Prostate gland (tissue), 2 donors: ENCODE measurements around the gene SGSM1.

Experiments used
- CTCF ChIP-seq, 4 experiments: fragments of 200-600 bp in 2 of 4; fragments of 450-650 bp in 2 of 4; sonication (generic) in 2 of 4; IDR thresholded peaks; 1 replicate in 3 of 4; 2 replicates in 1 of 4; pipeline ENCODE4 v1.5.1; 2016 to 2019; ENCODE audit warnings: antibody characterized with exemption in 4 of 4, mild to moderate bottlenecking in 2 of 4, moderate library complexity in 2 of 4
- POLR2A ChIP-seq: fragments of 450-650 bp; IDR thresholded peaks from one replicate; pipeline ENCODE4 v1.6.1; 2016; ENCODE audit warnings: antibody characterized with exemption, mild to moderate bottlenecking
- POLR2AphosphoS5 ChIP-seq: sonication (generic); formaldehyde crosslinking; IDR thresholded peaks from one replicate; pipeline ENCODE4 v1.6.1; 2017; ENCODE audit warnings: antibody characterized with exemption

DNA sequence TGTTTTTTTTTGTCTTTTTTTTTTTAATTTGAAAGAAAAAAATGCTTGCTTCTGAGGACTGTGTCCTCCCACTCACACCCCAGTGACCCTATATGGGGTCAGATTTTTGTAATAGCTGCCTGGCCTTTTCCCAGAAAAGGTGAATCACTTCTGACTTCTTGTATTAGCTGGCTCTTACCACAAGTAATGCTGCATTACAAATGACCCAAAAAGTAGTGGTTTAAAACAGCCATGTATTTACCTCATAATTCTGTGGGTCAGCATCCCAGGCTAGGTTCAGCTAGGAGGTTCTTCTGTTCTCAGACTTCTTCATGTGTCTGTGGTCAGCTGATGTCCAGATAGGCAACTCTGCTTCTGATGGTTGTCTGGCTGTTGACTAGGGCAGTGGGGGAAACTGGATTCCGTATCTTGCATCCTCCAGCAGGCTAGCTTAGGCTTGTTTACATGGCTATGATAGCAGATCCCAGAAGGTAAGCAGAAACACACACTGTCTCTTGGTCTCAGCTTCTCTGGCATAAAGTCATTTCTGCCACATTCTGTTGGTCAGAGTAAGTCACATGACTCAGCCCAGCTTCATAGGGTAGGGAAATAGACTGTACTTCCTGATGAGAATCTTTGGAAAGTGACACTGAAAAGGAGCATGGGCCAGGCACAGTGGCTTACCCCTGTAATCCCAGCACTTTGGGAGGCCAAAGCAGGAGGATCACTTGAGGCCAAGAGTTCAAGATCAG is 121.0 kb downstream of the SGSM1 start:
- TF ChIP-seq CTCF (IDR thresholded peaks at IDR 0.05): no peak
- no peak for TF ChIP-seq POLR2A
- TF ChIP-seq POLR2AphosphoS5: no peak
